Neural cell (in vitro differentiated cells): ENCODE measurements around the gene FAM227B. TPM values are rescaled to one million over a fixed set of nuclear protein-coding genes. Genes with fewer than 3 reads are reported as not detected.

Source experiments
- H2AFZ ChIP-seq: fragments of 200-600, 300-800 bp; sonication (generic), shearing (Covaris generic); 2 replicates; pipeline ENCODE4 v1.6.0; 2014; ENCODE audit warnings: low read depth, mild to moderate bottlenecking, antibody characterized with exemption, low read length, moderate library complexity
- H3F3A ChIP-seq: fragments of 200-600 bp; shearing (Covaris generic); 2 replicates; pipeline ENCODE4 v1.6.1; 2016; ENCODE audit warnings: mild to moderate bottlenecking, moderate library complexity, mixed read lengths, antibody characterized with exemption, low read length; ENCODE audit not compliant: insufficient read depth, poor library complexity, severe bottlenecking
- H3K27ac ChIP-seq: fragments of 200-600, 300-800 bp; sonication (generic), shearing (Covaris generic); 2 replicates; pipeline ENCODE4 v1.5.1; 2014; ENCODE audit warnings: mild to moderate bottlenecking, low read length, moderate library complexity
- H3K27me3 ChIP-seq: fragments of 300-800, 200-600 bp; sonication (generic), shearing (Covaris generic); 2 replicates; pipeline ENCODE4 v1.6.0; 2014; ENCODE audit warnings: mild to moderate bottlenecking, low read depth, low read length, moderate library complexity; ENCODE audit not compliant: insufficient read depth
- H3K36me3 ChIP-seq: fragments of 300-800, 200-600 bp; sonication (generic), shearing (Covaris generic); 2 replicates; pipeline ENCODE4 v1.5.1; 2014; ENCODE audit warnings: mild to moderate bottlenecking, antibody characterized with exemption, low read length, moderate library complexity; ENCODE audit not compliant: insufficient read depth
- H3K4me2 ChIP-seq: fragments of 300-800, 200-600 bp; sonication (generic), shearing (Covaris generic); 2 replicates; pipeline ENCODE4 v1.6.0; 2014; ENCODE audit warnings: mild to moderate bottlenecking, low read length
- H3K4me3 ChIP-seq: fragments of 300-800, 200-600 bp; sonication (generic), shearing (Covaris generic); 2 replicates; pipeline ENCODE4 v1.5.1; 2014; ENCODE audit warnings: mild to moderate bottlenecking, low read length, moderate library complexity
- H3K79me2 ChIP-seq: fragments of 200-600 bp; shearing (Covaris generic); replicated peaks from 2 replicates; pipeline ENCODE4 v1.6.0; 2014; ENCODE audit warnings: mild to moderate bottlenecking, low read length, moderate library complexity; ENCODE audit not compliant: insufficient read depth
- H3K9ac ChIP-seq: fragments of 300-800, 200-600 bp; sonication (generic), shearing (Covaris generic); 2 replicates; pipeline ENCODE4 v1.6.1; 2016; ENCODE audit warnings: mild to moderate bottlenecking, low read length, mixed read lengths
- H3K9me2 ChIP-seq: fragments of 200-600 bp; shearing (Covaris generic); 2 replicates; pipeline ENCODE4 v1.6.1; 2016; ENCODE audit warnings: mild to moderate bottlenecking, low read length, mixed read lengths; ENCODE audit not compliant: insufficient read depth
- H3K9me3 ChIP-seq: fragments of 200-600, 300-800 bp; sonication (generic), shearing (Covaris generic); 2 replicates; pipeline ENCODE4 v1.6.1; 2016; ENCODE audit warnings: mild to moderate bottlenecking, mixed run types, low read length, moderate library complexity, mixed read lengths
- H4K20me1 ChIP-seq: fragments of 200-600 bp; shearing (Covaris generic); 2 replicates; pipeline ENCODE4 v1.6.1; 2016; ENCODE audit warnings: mild to moderate bottlenecking, mixed run types; ENCODE audit not compliant: insufficient read depth
- EP300 ChIP-seq: fragments of 450-650 bp; conservative IDR thresholded peaks from 2 replicates; pipeline ENCODE4 v1.6.1; 2014; ENCODE audit warnings: antibody characterized with exemption, mild to moderate bottlenecking, moderate library complexity; ENCODE audit not compliant: poor library complexity, severe bottlenecking
- EZH2 ChIP-seq: fragments of 200-600, 300-800 bp; shearing (Covaris generic), sonication (generic); IDR thresholded peaks from 2 replicates; pipeline ENCODE4 v1.6.1; 2014; ENCODE audit warnings: antibody characterized with exemption, low read length, borderline replicate concordance, mild to moderate bottlenecking; ENCODE audit not compliant: insufficient read depth, poor library complexity, severe bottlenecking
- MXI1 ChIP-seq: fragments of 450-650 bp; conservative IDR thresholded peaks from 2 replicates; pipeline ENCODE4 v1.6.1; 2014; ENCODE audit warnings: antibody characterized with exemption, mild to moderate bottlenecking; ENCODE audit not compliant: poor library complexity, severe bottlenecking
- POLR2AphosphoS5 ChIP-seq: IDR thresholded peaks from 2 replicates; pipeline ENCODE4 v1.6.1; 2012
- RAD21 ChIP-seq: fragments of 450-650 bp; conservative IDR thresholded peaks from 2 replicates; pipeline ENCODE4 v1.6.1; 2014; ENCODE audit warnings: antibody characterized with exemption, mild to moderate bottlenecking, moderate library complexity
- SMC3 ChIP-seq: fragments of 450-650 bp; conservative IDR thresholded peaks from 2 replicates; pipeline ENCODE4 v1.6.1; 2014; ENCODE audit warnings: antibody characterized with exemption, mild to moderate bottlenecking, moderate library complexity; ENCODE audit not compliant: poor library complexity
- TAF1 ChIP-seq: IDR thresholded peaks from 2 replicates; pipeline ENCODE4 v1.6.1; 2012; ENCODE audit warnings: low read depth
- polyA plus RNA-seq: library from polyadenylated mRNA; depleted of rRNA; stranded (reverse); fragments of >200 nt; gene quantifications from 2 replicates; pipeline ENCODE4 v1.2.3, GENCODE V29; 2014
- TF ChIP-seq, protein P1 (sequence below): fragments of 450-650 bp; IDR thresholded peaks from 2 replicates; pipeline ENCODE4 v1.5.1; 2014; ENCODE audit warnings: antibody characterized with exemption, mild to moderate bottlenecking, moderate library complexity; ENCODE audit not compliant: poor library complexity, severe bottlenecking
- TF ChIP-seq, protein P2 (sequence below): IDR thresholded peaks from 2 replicates; pipeline ENCODE4 v1.6.1; 2012; ENCODE audit warnings: borderline replicate concordance

The FAM227B gene
- polyA plus RNA-seq, 1 donor from 2014 or later: 0.88 TPM

DNA sequence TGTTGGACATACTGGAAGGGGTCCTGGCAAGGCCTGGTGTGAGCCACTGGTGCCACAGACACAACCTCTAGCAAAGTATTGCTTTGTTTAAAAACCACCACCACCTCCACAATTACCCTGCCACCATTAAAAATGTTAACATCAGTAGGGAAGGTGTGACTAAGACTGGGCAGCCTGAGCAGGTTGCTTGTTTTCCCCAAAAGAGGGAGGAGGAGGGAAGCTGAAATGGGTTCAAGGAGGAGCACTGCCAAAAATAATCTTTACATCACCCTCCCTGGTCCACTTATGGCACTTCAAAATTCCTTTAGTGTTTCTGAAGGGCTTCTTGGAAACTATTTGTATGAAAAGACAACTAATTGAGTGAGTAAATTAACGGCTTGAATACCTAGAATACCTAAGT is 297.4 kb downstream of the FAM227B start:
- H3K27me3 ChIP-seq: no peaks in the 10 kb centered on the region
- no peak overlapping the region for H3K27ac ChIP-seq
- H4K20me1 ChIP-seq: no peaks in the 10 kb centered on the region
- H2AFZ ChIP-seq: no peak overlapping the region
- H3K36me3 ChIP-seq: no peaks in the 10 kb centered on the region
- no peaks in the 10 kb centered on the region for H3K79me2 ChIP-seq
- no peaks in the 10 kb centered on the region for H3F3A ChIP-seq
- no peak overlapping the region for H3K9ac ChIP-seq
- H3K4me2 ChIP-seq: no peak overlapping the region
- no peaks in the 10 kb centered on the region for H3K9me2 ChIP-seq
- H3K4me3 ChIP-seq: no peak overlapping the region
- TF ChIP-seq TAF1 (no peak), EZH2 (no peak), EP300 (no peak), SMC3 (no peak), MXI1 (no peak), RAD21 (no peak), POLR2AphosphoS5 (no peak)
- TF ChIP-seq, protein P1, sequence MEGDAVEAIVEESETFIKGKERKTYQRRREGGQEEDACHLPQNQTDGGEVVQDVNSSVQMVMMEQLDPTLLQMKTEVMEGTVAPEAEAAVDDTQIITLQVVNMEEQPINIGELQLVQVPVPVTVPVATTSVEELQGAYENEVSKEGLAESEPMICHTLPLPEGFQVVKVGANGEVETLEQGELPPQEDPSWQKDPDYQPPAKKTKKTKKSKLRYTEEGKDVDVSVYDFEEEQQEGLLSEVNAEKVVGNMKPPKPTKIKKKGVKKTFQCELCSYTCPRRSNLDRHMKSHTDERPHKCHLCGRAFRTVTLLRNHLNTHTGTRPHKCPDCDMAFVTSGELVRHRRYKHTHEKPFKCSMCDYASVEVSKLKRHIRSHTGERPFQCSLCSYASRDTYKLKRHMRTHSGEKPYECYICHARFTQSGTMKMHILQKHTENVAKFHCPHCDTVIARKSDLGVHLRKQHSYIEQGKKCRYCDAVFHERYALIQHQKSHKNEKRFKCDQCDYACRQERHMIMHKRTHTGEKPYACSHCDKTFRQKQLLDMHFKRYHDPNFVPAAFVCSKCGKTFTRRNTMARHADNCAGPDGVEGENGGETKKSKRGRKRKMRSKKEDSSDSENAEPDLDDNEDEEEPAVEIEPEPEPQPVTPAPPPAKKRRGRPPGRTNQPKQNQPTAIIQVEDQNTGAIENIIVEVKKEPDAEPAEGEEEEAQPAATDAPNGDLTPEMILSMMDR: no peak
- TF ChIP-seq, protein P2, sequence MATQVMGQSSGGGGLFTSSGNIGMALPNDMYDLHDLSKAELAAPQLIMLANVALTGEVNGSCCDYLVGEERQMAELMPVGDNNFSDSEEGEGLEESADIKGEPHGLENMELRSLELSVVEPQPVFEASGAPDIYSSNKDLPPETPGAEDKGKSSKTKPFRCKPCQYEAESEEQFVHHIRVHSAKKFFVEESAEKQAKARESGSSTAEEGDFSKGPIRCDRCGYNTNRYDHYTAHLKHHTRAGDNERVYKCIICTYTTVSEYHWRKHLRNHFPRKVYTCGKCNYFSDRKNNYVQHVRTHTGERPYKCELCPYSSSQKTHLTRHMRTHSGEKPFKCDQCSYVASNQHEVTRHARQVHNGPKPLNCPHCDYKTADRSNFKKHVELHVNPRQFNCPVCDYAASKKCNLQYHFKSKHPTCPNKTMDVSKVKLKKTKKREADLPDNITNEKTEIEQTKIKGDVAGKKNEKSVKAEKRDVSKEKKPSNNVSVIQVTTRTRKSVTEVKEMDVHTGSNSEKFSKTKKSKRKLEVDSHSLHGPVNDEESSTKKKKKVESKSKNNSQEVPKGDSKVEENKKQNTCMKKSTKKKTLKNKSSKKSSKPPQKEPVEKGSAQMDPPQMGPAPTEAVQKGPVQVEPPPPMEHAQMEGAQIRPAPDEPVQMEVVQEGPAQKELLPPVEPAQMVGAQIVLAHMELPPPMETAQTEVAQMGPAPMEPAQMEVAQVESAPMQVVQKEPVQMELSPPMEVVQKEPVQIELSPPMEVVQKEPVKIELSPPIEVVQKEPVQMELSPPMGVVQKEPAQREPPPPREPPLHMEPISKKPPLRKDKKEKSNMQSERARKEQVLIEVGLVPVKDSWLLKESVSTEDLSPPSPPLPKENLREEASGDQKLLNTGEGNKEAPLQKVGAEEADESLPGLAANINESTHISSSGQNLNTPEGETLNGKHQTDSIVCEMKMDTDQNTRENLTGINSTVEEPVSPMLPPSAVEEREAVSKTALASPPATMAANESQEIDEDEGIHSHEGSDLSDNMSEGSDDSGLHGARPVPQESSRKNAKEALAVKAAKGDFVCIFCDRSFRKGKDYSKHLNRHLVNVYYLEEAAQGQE: no peak
- H3K9me3 ChIP-seq: no peaks in the 10 kb centered on the region

DNA sequence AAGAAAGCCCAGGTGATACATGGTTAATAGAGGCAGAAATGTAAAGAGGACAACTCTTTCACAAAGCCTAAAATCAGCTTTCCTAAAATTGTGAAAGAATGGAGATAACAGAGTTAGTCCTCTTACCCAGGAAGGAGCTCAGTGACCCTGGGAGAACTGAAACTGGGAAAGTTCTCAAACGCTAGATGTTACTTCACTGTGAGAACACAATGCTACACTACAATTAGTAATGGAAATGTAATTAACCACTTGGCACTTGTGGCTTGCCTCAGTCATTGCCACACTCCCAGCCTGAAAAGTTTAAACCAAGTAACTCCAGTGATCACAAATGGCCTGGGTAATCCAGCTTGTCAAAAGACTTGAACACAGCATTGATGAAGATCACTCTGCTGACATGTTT is 300.3 kb downstream of the FAM227B start:
- TF ChIP-seq POLR2AphosphoS5: no peak
- TF ChIP-seq EP300: no peak
- TF ChIP-seq TAF1: no peak
- no peak for TF ChIP-seq SMC3
- no peak for TF ChIP-seq RAD21
- H3K4me3 ChIP-seq: no peak overlapping the region
- no peaks in the 10 kb centered on the region for H3F3A ChIP-seq
- no peaks in the 10 kb centered on the region for H3K27me3 ChIP-seq
- no peaks in the 10 kb centered on the region for H3K9me3 ChIP-seq
- H3K9ac ChIP-seq: no peak overlapping the region
- no peak overlapping the region for H3K4me2 ChIP-seq
- no peaks in the 10 kb centered on the region for H3K36me3 ChIP-seq
- H3K79me2 ChIP-seq: no peaks in the 10 kb centered on the region
- no peaks in the 10 kb centered on the region for H3K9me2 ChIP-seq
- H4K20me1 ChIP-seq: no peaks in the 10 kb centered on the region
- no peak overlapping the region for H3K27ac ChIP-seq
- H2AFZ ChIP-seq: no peak overlapping the region

DNA sequence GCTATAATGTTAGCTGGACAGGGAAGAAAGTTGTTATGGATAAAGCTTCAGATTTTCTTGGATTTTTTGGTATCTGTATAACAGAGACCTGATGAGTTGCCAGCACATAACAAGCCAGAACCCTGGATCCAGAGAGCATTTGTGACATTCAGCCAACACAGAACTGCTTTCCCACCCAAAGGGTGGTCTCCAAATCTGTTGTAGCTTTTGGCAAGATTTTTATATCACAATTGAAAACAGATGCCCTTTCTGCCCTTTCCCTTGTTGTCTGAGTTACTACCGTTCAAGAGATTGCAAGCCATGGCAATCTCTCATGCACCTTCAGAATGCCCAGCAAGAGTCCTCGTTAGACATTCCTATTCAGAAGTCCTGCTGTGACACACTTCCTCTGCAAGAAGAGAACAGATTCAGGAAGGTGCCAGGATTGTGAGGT is 305.2 kb downstream of the FAM227B start:
- Histone ChIP-seq H3K27me3 (no peaks in the 10 kb centered on the region), H2AFZ (no peak overlapping the region), H3K4me2 (no peak overlapping the region), H3K27ac (no peak overlapping the region), H3K36me3 (no peaks in the 10 kb centered on the region), H3K9me3 (no peaks in the 10 kb centered on the region), H3K9ac (no peak overlapping the region), H3K4me3 (no peak overlapping the region), H3F3A (no peaks in the 10 kb centered on the region), H3K79me2 (no peaks in the 10 kb centered on the region), H4K20me1 (no peaks in the 10 kb centered on the region), H3K9me2 (no peaks in the 10 kb centered on the region)
- no peak for TF ChIP-seq MXI1
- TF ChIP-seq SMC3: no peak
- TF ChIP-seq, protein P2: no peak
- no peak for TF ChIP-seq RAD21
